ENCODE results near the gene ZSCAN1. TPM values are rescaled to one million over a fixed set of nuclear protein-coding genes. Genes with fewer than 3 reads are reported as not detected.

ZSCAN1 gene
- total RNA-seq, 1 experiment from 2014 or later = not detected

GRCh38 chr19:58040751-58041525 is 7.1 kb downstream of the ZSCAN1 start:
- Histone ChIP-seq H3K9me3 (ENCODE audit: control insufficient read depth, insufficient read depth, low read depth, low read length) (peaks cover 6% of the 10 kb centered on the region; the same call in 1 of the 2 replicates), H3K27ac (ENCODE audit: low read length) (no peak overlapping the region), H3K27me3 (ENCODE audit: control insufficient read depth, insufficient read depth, low read length) (no peaks in the 10 kb centered on the region), H3K4me3 (ENCODE audit: low read depth in 2 of 2, low read length in 2 of 2) (no peak overlapping the region), H3K4me1 (ENCODE audit: control insufficient read depth, insufficient read depth, low read length) (no peaks in the 10 kb centered on the region), H3K36me3 (ENCODE audit: control insufficient read depth, insufficient read depth, low read length) (no peaks in the 10 kb centered on the region)
- TF ChIP-seq POLR2AphosphoS5 (IDR thresholded peaks at IDR 0.05; ENCODE audit: low read depth, low read length) (no peak), CTCF (IDR thresholded peaks at IDR 0.05) (no peak), SIN3A (IDR thresholded peaks at IDR 0.05; ENCODE audit: borderline replicate concordance, insufficient read depth, low read depth, low read length) (no peak), REST (IDR thresholded peaks at IDR 0.05; ENCODE audit: insufficient read depth in 1 of 2, low read depth in 2 of 2, low read length in 1 of 2) (no peak), TCF7L2 (IDR thresholded peaks at IDR 0.05; ENCODE audit: low read depth, low read length) (no peak)
- CTCF ChIA-PET = interaction anchor here (0.6 kb wide), 1 partner anchor 378 kb away, joined by 15 read pairs; no protein-coding TSS in a partner anchor
- BruUV-seq (replicated peaks) = no TSS peak
- intact Hi-C loops (cut with micrococcal nuclease; ENCODE audit: unreplicated experiment) = no loop called here
- in situ Hi-C loops (cut with HindIII; ENCODE audit: low pct_unique_long_range_greater_than_20kb, low sequenced_read_pairs) = no loop called here
- no peak for ATAC-seq
- no peak for DNase-seq (ENCODE audit: low read depth, low spot score)
- POLR2A ChIA-PET = no interaction called here

- BruUV-seq (replicated peaks) = no TSS peak
- no peak for TF ChIP-seq SIN3A (IDR thresholded peaks at IDR 0.05; ENCODE audit: borderline replicate concordance, insufficient read depth, low read depth, low read length)
- no peak for TF ChIP-seq CTCF (IDR thresholded peaks at IDR 0.05)
- no peak for TF ChIP-seq REST (IDR thresholded peaks at IDR 0.05; ENCODE audit: insufficient read depth in 1 of 2, low read depth in 2 of 2, low read length in 1 of 2)
- no peak for TF ChIP-seq POLR2AphosphoS5 (IDR thresholded peaks at IDR 0.05; ENCODE audit: low read depth, low read length)
- no peak for TF ChIP-seq TCF7L2 (IDR thresholded peaks at IDR 0.05; ENCODE audit: low read depth, low read length)
- no peak overlapping the region for H3K27ac ChIP-seq (ENCODE audit: low read length)
- CTCF ChIA-PET = interaction anchor here (0.5 kb wide), 2 partner anchors 31 to 273 kb away, joined by 3 to 4 read pairs; no protein-coding TSS in a partner anchor
- no peaks in the 10 kb centered on the region for H3K36me3 ChIP-seq (ENCODE audit: control insufficient read depth, insufficient read depth, low read length)
- intact Hi-C loops (cut with micrococcal nuclease; ENCODE audit: unreplicated experiment) (no loop called here), in situ Hi-C loops (cut with HindIII; ENCODE audit: low pct_unique_long_range_greater_than_20kb, low sequenced_read_pairs) (no loop called here)
- no peaks in the 10 kb centered on the region for H3K4me1 ChIP-seq (ENCODE audit: control insufficient read depth, insufficient read depth, low read length)
- POLR2A ChIA-PET = no interaction called here
- no peaks in the 10 kb centered on the region for H3K27me3 ChIP-seq (ENCODE audit: control insufficient read depth, insufficient read depth, low read length)
- DNase-seq (ENCODE audit: low read depth, low spot score) (no peak), ATAC-seq (no peak)
- H3K9me3 ChIP-seq (ENCODE audit: control insufficient read depth, insufficient read depth, low read depth, low read length) = peaks cover 6% of the 10 kb centered on the region; the same call in 1 of the 2 replicates
- no peak overlapping the region for H3K4me3 ChIP-seq (ENCODE audit: low read depth in 2 of 2, low read length in 2 of 2)
Measured at GRCh38 chr19:58042495-58043340, 8.9 kb downstream of the ZSCAN1 start.
